ENCODE results near the gene LRRC8B. TPM values are rescaled to one million over a fixed set of nuclear protein-coding genes. Genes with fewer than 3 reads are reported as not detected.
A peak's percentile ranks its signal among the peaks of the same experiment; 100 is the strongest.
"Not testable (repeated sequence)": the region's sequence is repeated elsewhere in the genome, so short reads cannot be mapped to it uniquely, and the experiment has no call there.

Gene LRRC8B
- total RNA-seq, 2 experiments from 2014 or later = 38.9 to 41.5 TPM

GRCh38 chr1:89536555-89537341, 12.1 kb downstream of the LRRC8B start:
- peak; percentile 57 for DNase-seq
- intact Hi-C loops (cut with DNase I, micrococcal nuclease) = loop anchor here (1.0 to 5.0 kb wide), 3 partner anchors 8 to 249 kb away; no protein-coding TSS in a partner anchor
- Mint-ChIP-seq H3K4me1 (peaks cover 92% of the 10 kb centered on the region), H3K27ac (peak overlapping the region; percentile 89), H3K4me3 (peak overlapping the region; percentile 9), H3K27me3 (no peaks in the 10 kb centered on the region), H3K36me3 (ENCODE audit: low read depth) (peaks cover 67% of the 10 kb centered on the region), H3K9me3 (ENCODE audit: low read depth) (peaks cover 9% of the 10 kb centered on the region)
- peak; percentile 74 for ATAC-seq
- POLR2A ChIA-PET = interaction anchor here (0.7 to 1.7 kb wide), 10 partner anchors 10 to 244 kb away, joined by 3 to 13 read pairs (median 4); partner anchors contain the start of gene LRRC8B
- CTCF ChIA-PET = interaction anchor here (0.8 to 2.1 kb wide), 6 partner anchors 10 to 183 kb away, joined by 3 to 12 read pairs (median 3); partner anchors contain the start of gene LRRC8B

GRCh38 chr1:89538361-89538760, 13.7 kb downstream of the LRRC8B start:
- no peak overlapping the region for H3K4me3 Mint-ChIP-seq
- peak; percentile 31 for DNase-seq
- no peaks in the 10 kb centered on the region for H3K27me3 Mint-ChIP-seq
- peak; percentile 27 for ATAC-seq
- peaks cover 90% of the 10 kb centered on the region for H3K4me1 Mint-ChIP-seq
- peaks cover 6% of the 10 kb centered on the region for H3K9me3 Mint-ChIP-seq (ENCODE audit: low read depth)
- intact Hi-C loops (cut with DNase I, micrococcal nuclease) = loop anchor here in 1 of 2 experiments (5.0 kb wide), 1 partner anchor 251 kb away; no protein-coding TSS in a partner anchor
- peaks cover 59% of the 10 kb centered on the region for H3K36me3 Mint-ChIP-seq (ENCODE audit: low read depth)
- POLR2A ChIA-PET = no interaction called here
- peak overlapping the region; percentile 88 for H3K27ac Mint-ChIP-seq
- CTCF ChIA-PET = no interaction called here

GRCh38 chr1:89539128-89539527, 14.5 kb downstream of the LRRC8B start:
- peak overlapping the region; percentile 72 for H3K27ac Mint-ChIP-seq

GRCh38 chr1:89540406-89540970, 15.9 kb downstream of the LRRC8B start:
- Mint-ChIP-seq H3K4me1 (peaks cover 85% of the 10 kb centered on the region), H3K27ac (peak overlapping the region; percentile 92), H3K9me3 (ENCODE audit: low read depth) (peaks cover 6% of the 10 kb centered on the region), H3K4me3 (peak overlapping the region; percentile 49), H3K27me3 (no peaks in the 10 kb centered on the region), H3K36me3 (ENCODE audit: low read depth) (peaks cover 45% of the 10 kb centered on the region)
- ChIA-PET POLR2A (interaction anchor here (0.6 to 2.3 kb wide), 8 partner anchors 15 to 1624 kb away, joined by 3 to 6 read pairs (median 4); no protein-coding TSS in a partner anchor), CTCF (interaction anchor here (0.6 to 1.9 kb wide), 13 partner anchors 9 to 222 kb away, joined by 3 to 14 read pairs (median 4); no protein-coding TSS in a partner anchor)
- peak; percentile 52 for DNase-seq
- ATAC-seq = peak; percentile 50
- intact Hi-C loops (cut with DNase I, micrococcal nuclease) = loop anchor here in 1 of 2 experiments (10.0 kb wide), 1 partner anchor 496 kb away; no protein-coding TSS in a partner anchor

More at GRCh38 chr1:89539128-89539527, 14.5 kb downstream of the LRRC8B start:
- Mint-ChIP-seq H3K4me1 (peaks cover 85% of the 10 kb centered on the region), H3K27me3 (no peaks in the 10 kb centered on the region), H3K9me3 (ENCODE audit: low read depth) (peaks cover 6% of the 10 kb centered on the region), H3K36me3 (ENCODE audit: low read depth) (peaks cover 56% of the 10 kb centered on the region), H3K4me3 (no peak overlapping the region)
- ATAC-seq = no peak
- CTCF ChIA-PET = interaction anchor here (0.8 to 1.5 kb wide), 4 partner anchors 57 to 224 kb away, joined by 3 to 4 read pairs (median 4); no protein-coding TSS in a partner anchor
- intact Hi-C loops (cut with DNase I, micrococcal nuclease) = loop anchor here in 1 of 2 experiments (5.0 kb wide), 1 partner anchor 252 kb away; no protein-coding TSS in a partner anchor
- POLR2A ChIA-PET = interaction anchor here (1.4 kb wide), 1 partner anchor 62 kb away, joined by 6 read pairs; no protein-coding TSS in a partner anchor
- DNase-seq = no peak

- Mint-ChIP-seq H3K27me3 (no peaks in the 10 kb centered on the region), H3K36me3 (ENCODE audit: low read depth) (peaks cover 48% of the 10 kb centered on the region), H3K27ac (peak overlapping the region; percentile 68), H3K4me1 (peaks cover 84% of the 10 kb centered on the region), H3K4me3 (no peak overlapping the region), H3K9me3 (ENCODE audit: low read depth) (peaks cover 2% of the 10 kb centered on the region)
- POLR2A ChIA-PET = no interaction called here
- CTCF ChIA-PET = no interaction called here
- ATAC-seq (no peak), DNase-seq (no peak)
- intact Hi-C loops (cut with DNase I, micrococcal nuclease) = loop anchor here in 1 of 2 experiments (10.0 kb wide), 1 partner anchor 498 kb away; no protein-coding TSS in a partner anchor
Observed at GRCh38 chr1:89542345-89542744, 17.7 kb downstream of the LRRC8B start.

- H3K4me3 Mint-ChIP-seq; POLR2A ChIA-PET; ATAC-seq; DNase-seq; H3K9me3 Mint-ChIP-seq (ENCODE audit: low read depth); H3K27me3 Mint-ChIP-seq: not testable (repeated sequence)
- H3K27ac Mint-ChIP-seq = peak overlapping the region; percentile 95
- intact Hi-C loops (cut with DNase I, micrococcal nuclease) = loop anchor here (2.0 to 10.0 kb wide), 3 partner anchors 181 to 499 kb away; no protein-coding TSS in a partner anchor
- H3K4me1 Mint-ChIP-seq = peaks cover 84% of the 10 kb centered on the region
- CTCF ChIA-PET = interaction anchor here (1.2 kb wide), 1 partner anchor 10 kb away, joined by 4 read pairs; no protein-coding TSS in a partner anchor
- H3K36me3 Mint-ChIP-seq (ENCODE audit: low read depth) = peaks cover 42% of the 10 kb centered on the region
Observed at GRCh38 chr1:89543632-89544031, 19.0 kb downstream of the LRRC8B start.

GRCh38 chr1:89545264-89546038, 20.8 kb downstream of the LRRC8B start:
- Mint-ChIP-seq H3K27ac (peak overlapping the region; percentile 95), H3K27me3 (no peaks in the 10 kb centered on the region), H3K4me1 (peaks cover 87% of the 10 kb centered on the region), H3K36me3 (ENCODE audit: low read depth) (peaks cover 47% of the 10 kb centered on the region), H3K4me3 (peak overlapping the region; percentile 34), H3K9me3 (ENCODE audit: low read depth) (peaks cover 2% of the 10 kb centered on the region)
- POLR2A ChIA-PET = interaction anchor here (0.6 to 2.5 kb wide), 6 partner anchors 9 to 66 kb away, joined by 3 to 12 read pairs (median 4); no protein-coding TSS in a partner anchor
- DNase-seq = peak; percentile 73
- peak; percentile 78 for ATAC-seq
- CTCF ChIA-PET = interaction anchor here (1.0 to 2.7 kb wide), 8 partner anchors 8 to 174 kb away, joined by 3 to 12 read pairs (median 5); partner anchors contain the start of gene LRRC8B
- intact Hi-C loops (cut with DNase I, micrococcal nuclease) = loop anchor here (1.0 to 10.0 kb wide), 12 partner anchors 8 to 501 kb away; partner anchors contain the start of genes GBP5 (in 1 of the 2) and LRRC8B (in 1 of the 2)

GRCh38 chr1:89546082-89546889, 21.7 kb downstream of the LRRC8B start:
- H3K9me3 Mint-ChIP-seq (ENCODE audit: low read depth) = no peaks in the 10 kb centered on the region
- ChIA-PET POLR2A (interaction anchor here (0.6 to 2.5 kb wide), 8 partner anchors 10 to 66 kb away, joined by 3 to 12 read pairs (median 4); no protein-coding TSS in a partner anchor), CTCF (interaction anchor here (0.8 to 2.7 kb wide), 11 partner anchors 9 to 173 kb away, joined by 3 to 12 read pairs (median 4); partner anchors contain the start of gene LRRC8B)
- intact Hi-C loops (cut with DNase I, micrococcal nuclease) = loop anchor here in 1 of 2 experiments (1.0 to 10.0 kb wide), 3 partner anchors 88 to 501 kb away; partner anchors contain the start of gene GBP5
- peaks cover 87% of the 10 kb centered on the region for H3K4me1 Mint-ChIP-seq
- ATAC-seq = peak; percentile 53
- H3K36me3 Mint-ChIP-seq (ENCODE audit: low read depth) = peaks cover 47% of the 10 kb centered on the region
- H3K27me3 Mint-ChIP-seq = no peaks in the 10 kb centered on the region
- DNase-seq = peak; percentile 27
- peak overlapping the region; percentile 34 for H3K4me3 Mint-ChIP-seq
- H3K27ac Mint-ChIP-seq = peak overlapping the region; percentile 95

GRCh38 chr1:89546934-89547562, 22.4 kb downstream of the LRRC8B start:
- intact Hi-C loops (cut with DNase I, micrococcal nuclease) = loop anchor here (1.0 to 10.0 kb wide), 7 partner anchors 23 to 502 kb away; partner anchors contain the start of genes GBP5 (in 1 of the 2) and LRRC8B (in 1 of the 2)
- ChIA-PET POLR2A (interaction anchor here (0.6 to 2.5 kb wide), 12 partner anchors 10 to 65 kb away, joined by 3 to 12 read pairs (median 6); no protein-coding TSS in a partner anchor), CTCF (interaction anchor here (0.6 to 2.7 kb wide), 16 partner anchors 10 to 566 kb away, joined by 3 to 12 read pairs (median 4); partner anchors contain the start of gene LRRC8B)
- Mint-ChIP-seq H3K9me3 (ENCODE audit: low read depth) (no peaks in the 10 kb centered on the region), H3K4me3 (peak overlapping the region; percentile 20), H3K27me3 (no peaks in the 10 kb centered on the region), H3K4me1 (peaks cover 86% of the 10 kb centered on the region), H3K27ac (peak overlapping the region; percentile 95), H3K36me3 (ENCODE audit: low read depth) (peaks cover 46% of the 10 kb centered on the region)
- DNase-seq (peak; percentile 23), ATAC-seq (peak; percentile 23)

Data from activated CD4-positive, alpha-beta T cell treated with anti-CD3 and anti-CD28 coated beads for 36 hours (primary cell).